GF-D8 (cell line): ENCODE measurements around the gene MAEA.
"Not testable (repeated sequence)": the region's sequence is repeated elsewhere in the genome, so short reads cannot be mapped to it uniquely, and the experiment has no call there.

Experiments
- DNase-seq: peaks from one replicate; lab custom pipeline; 2025; lab: John Stamatoyannopoulos, UW

MAEA gene

GRCh38 chr4:1367230-1367935 is 77.7 kb downstream of the MAEA start:
- DNase-seq, result no peak

GRCh38 chr4:1367936-1368289 is 78.2 kb downstream of the MAEA start:
- no peak for DNase-seq

- DNase-seq, result no peak
Observed at GRCh38 chr4:1368421-1369090, 78.9 kb downstream of the MAEA start.

- DNase-seq, result no peak
Observed at GRCh38 chr4:1369091-1369450, 79.4 kb downstream of the MAEA start.

GRCh38 chr4:1369479-1370079 is 79.9 kb downstream of the MAEA start:
- no peak for DNase-seq

GRCh38 chr4:1370321-1371124 is 80.8 kb downstream of the MAEA start:
- no peak for DNase-seq

- DNase-seq, result no peak
Observed at GRCh38 chr4:1371176-1372165, 81.8 kb downstream of the MAEA start.

- not testable (repeated sequence) for DNase-seq
Observed at GRCh38 chr4:1372576-1372975, 82.9 kb downstream of the MAEA start.

- no peak for DNase-seq
Observed at GRCh38 chr4:1373892-1374705, 84.4 kb downstream of the MAEA start.

GRCh38 chr4:1374706-1375045 is 85.0 kb downstream of the MAEA start:
- no peak for DNase-seq

- no peak for DNase-seq
Observed at GRCh38 chr4:1375051-1375721, 85.5 kb downstream of the MAEA start.

- DNase-seq, result no peak
Observed at GRCh38 chr4:1375761-1376322, 86.2 kb downstream of the MAEA start.

GRCh38 chr4:1376391-1376840 is 86.7 kb downstream of the MAEA start:
- no peak for DNase-seq

- no peak for DNase-seq
Observed at GRCh38 chr4:1376841-1377605, 87.3 kb downstream of the MAEA start.

GRCh38 chr4:1377606-1378261 is 88.0 kb downstream of the MAEA start:
- no peak for DNase-seq

- DNase-seq, result no peak
Observed at GRCh38 chr4:1378559-1379231, 89.0 kb downstream of the MAEA start.

- no peak for DNase-seq
Observed at GRCh38 chr4:1379351-1379781, 89.7 kb downstream of the MAEA start.
